GM18511 (cell line): ENCODE measurements around the gene RET.

Source experiments
- ATAC-seq: cut with Tn5 transposase; IDR thresholded peaks from one replicate; pipeline ENCODE4 v1.9.1; 2021; ENCODE audit warnings: mild to moderate bottlenecking, moderate library complexity; ENCODE audit not compliant: unreplicated experiment

The RET gene

DNA sequence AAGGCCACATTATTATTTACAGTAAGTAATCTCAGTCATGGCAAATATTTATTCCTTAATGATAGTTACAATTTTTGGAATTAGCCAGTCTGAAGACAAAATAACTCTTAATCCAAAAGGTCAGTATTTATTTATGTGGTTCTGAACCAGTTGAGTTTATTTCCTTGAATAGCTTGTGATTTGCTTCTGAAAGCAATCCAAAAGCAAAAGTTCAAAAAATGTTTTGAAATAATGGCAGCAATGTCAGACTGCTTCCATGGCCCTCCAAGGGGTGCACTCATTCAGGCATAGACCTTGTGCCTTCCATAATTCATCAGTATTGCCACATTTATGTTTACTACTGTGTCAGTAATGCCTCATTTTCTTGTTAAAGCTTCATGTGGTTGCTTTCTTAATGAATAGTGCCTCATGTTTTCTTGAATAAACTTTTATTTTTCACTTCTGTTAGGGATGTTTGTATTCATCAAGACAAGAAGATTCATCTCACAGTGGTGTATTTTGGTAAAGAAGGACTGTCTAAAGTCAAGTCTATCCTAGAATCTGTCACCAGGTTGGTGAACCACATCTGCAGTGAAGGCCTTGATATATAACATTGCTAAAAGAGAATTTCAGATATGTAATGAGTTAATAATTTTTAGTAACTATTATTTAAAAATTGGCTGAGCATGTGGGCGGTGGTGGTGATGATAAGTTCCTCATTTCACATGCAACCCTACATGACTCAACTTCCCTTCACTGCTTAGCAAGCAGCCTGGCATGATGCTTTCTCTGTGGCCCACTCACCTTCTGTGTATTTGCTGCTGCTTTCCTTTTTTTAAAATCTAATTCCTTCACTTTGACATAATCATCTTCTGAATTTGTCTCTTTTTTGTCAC, 83.4 kb downstream of the RET start:
- peak; percentile 72 for ATAC-seq

DNA sequence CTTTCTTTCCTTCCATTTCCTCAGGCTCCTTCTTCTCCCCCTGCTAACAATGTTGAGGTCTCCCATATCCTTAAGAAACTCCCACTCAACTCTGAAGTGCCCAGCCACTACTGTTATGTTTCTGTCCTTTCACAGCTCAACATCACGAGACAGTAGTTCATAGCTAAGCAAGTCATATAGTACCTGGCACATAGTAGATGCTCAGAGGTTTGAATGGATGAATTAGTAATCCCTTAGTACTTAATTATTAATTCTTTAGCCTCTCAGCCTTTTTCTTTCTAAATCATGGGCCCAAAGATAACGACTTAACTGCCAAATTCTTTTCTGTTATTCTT, 84.0 kb downstream of the RET start:
- peak; percentile 84 for ATAC-seq

GRCh38 chr10:43162604-43163003, 85.7 kb downstream of the RET start:
- no peak for ATAC-seq

DNA sequence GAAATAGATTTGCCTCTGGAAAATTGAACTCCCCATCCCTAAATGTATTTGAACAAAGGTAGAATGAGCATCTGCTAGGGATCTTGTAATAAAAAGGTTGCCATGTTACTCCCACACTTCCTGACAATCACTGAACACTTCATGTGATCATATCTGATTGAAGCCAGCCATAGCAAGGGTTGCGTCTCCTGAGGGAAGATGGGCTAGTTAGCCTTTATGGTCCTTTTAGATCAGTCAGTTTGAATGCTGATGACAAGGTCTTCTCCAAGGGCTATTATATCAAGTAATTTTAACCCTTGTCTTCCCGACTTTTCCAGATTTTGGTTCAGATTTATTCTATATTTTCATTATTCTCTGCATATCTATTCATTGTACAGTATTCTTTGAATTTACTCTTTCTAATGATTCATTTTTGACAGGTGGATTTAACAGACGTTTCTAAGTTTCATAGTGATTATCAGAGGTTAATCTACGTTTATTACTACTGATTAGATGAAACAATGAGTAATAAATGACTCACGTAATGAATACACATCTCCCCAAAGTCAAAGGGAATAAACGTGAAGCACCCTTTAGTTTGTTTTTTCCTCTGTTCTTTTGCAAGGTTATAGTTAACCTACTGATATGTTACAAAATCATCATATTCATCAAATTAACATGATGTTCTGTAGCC, 89.5 kb downstream of the RET start:
- peak; percentile 47 for ATAC-seq

- peak; percentile 88 for ATAC-seq
Observed at GRCh38 chr10:43166880-43167497, 90.1 kb downstream of the RET start.

GRCh38 chr10:43167498-43167889, 90.6 kb downstream of the RET start:
- no peak for ATAC-seq

- ATAC-seq, result no peak
Observed at GRCh38 chr10:43170491-43170890, 93.6 kb downstream of the RET start.

GRCh38 chr10:43172645-43173044, 95.8 kb downstream of the RET start:
- no peak for ATAC-seq

- ATAC-seq, result no peak
Observed at GRCh38 chr10:43173120-43173519, 96.3 kb downstream of the RET start.

DNA sequence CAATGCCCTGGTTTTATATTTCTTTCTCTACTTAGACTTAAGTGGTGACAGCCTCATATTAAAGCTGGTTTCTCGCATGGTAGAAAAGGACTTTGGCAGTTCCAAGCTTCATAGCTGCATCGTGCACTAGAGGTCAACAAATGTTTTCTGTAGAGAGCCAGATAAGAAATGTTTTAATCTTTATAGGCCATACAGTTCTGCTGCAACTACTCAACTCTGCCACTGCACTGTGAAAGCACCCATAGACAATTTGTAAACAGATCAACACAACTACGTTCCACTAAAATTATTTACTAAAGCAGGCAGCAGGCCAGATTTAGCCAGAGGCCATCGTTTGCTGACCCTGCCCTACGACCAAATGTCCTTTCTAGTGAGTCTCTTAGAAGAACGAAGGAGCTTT, 98.1 kb downstream of the RET start:
- ATAC-seq, result no peak

GRCh38 chr10:43176271-43176670, 99.4 kb downstream of the RET start:
- ATAC-seq, result no peak

- no peak for ATAC-seq
Observed at GRCh38 chr10:43177595-43177994, 100.7 kb downstream of the RET start.
